Measurements from ENCODE around the gene RIMS3. TPM values are rescaled to one million over a fixed set of nuclear protein-coding genes. Genes with fewer than 3 reads are reported as not detected.

Gene RIMS3
- total RNA-seq: under 0.01 and 0.09 TPM in 2 replicates

DNA sequence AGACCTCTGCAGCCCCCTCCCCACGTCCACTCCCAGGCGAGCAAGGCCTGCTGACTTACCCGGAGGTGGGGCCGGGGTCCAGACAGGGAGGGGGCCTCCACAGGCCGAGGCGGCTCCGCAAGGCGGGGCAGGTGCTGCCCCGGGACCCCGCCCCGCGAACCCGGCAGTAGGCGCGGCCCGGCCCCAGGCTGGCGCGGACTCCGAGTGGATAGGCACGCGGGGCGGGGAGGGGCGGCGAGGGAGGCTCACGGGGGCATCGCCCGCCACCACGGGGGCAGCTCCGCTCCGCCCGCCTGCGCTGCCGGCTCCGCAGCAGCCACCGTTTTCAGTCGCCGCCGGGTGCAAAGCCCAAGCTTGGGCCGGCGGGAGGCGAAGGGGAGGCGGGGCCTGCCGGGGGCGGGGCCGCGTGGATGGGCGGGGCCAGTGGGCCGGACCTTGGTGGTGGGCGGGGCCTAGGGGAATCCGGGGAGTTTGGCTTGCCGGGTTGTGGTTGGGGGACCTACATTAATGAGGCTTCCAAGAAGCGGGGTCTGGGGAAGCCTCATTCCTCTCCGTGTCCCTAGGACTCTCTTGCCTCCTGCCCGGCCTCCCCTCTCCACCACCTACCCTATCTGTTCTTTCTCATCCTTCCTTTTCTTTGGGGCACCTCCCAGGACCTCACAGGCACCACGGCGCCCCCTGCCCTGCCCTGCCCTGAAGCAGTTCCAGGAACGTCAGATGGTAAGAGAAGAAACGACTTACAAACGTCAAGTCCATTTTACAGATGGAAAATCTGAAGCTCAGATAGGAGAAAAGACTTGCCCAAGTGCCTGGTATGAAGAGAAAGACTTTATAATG, at the start of gene RIMS3:
Gene RIMS3, minus strand, starts transcription at position 348 of the 837 bp plus-strand sequence. CDS start 23,757 bp downstream, outside the sequence.

DNA sequence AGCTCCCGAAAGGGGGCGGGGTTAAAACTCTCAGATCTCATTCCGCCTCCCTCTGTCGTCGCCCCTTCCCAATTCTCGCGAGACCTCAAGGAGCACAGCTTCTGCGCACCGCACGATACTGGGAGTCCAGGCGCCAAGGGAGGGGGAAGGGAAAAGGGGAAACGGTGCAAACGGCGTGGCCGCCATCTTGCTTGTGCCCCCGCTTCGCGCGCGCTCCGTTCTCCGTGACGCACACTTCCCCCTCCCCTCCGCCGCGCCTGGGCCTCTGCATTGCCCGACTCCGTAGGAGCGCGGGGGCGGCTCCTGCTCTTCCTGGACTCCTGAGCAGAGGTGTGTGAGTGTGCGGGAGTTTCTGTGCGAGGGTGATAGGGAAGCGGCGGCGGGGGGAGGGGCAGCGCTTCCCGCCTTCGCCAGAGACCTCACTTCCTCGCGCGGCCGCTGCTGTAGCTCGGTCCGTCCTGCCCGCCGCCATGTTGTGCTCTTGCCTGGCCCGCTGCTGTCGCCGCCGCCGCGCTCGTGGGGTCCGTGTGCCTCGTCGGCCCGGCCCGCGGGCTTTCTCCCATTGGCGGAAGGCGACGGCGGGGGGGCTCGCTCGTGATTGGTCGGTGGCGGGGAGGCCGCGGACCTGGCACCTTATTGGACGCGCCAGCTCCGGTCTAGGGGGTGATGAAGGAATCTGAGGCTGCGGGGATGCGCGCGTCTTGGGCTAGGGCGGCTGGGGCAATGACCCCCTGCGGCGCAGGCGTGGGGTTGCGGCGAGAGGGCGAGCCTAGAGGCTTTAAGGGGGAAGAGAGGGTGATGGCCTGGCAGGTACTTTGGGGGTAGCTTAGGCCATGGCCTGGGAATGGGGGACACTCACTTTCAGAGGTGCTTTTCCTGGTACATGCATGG, 26.3 kb upstream of the RIMS3 start, which contains the start of gene NFYC:
Gene NFYC, plus strand, starts transcription at position 167 of the 891 bp plus-strand sequence. CDS start 47,140 bp downstream, outside the sequence.

Other genes starting within 250 kb of the RIMS3 start
- gene ZFP69B, start 215.2 kb downstream of the RIMS3 start, total RNA-seq: 3.9 and 8.2 TPM in 2 replicates
- gene ZFP69, start 188.4 kb downstream of the RIMS3 start, total RNA-seq: 3.0 and 3.7 TPM in 2 replicates
- gene EXO5, start 156.9 kb downstream of the RIMS3 start, total RNA-seq: 5.9 and 9.6 TPM in 2 replicates
- 3.8 and 6.2 TPM in 2 replicates for gene ZNF684, start 134.0 kb downstream of the RIMS3 start, total RNA-seq
- 13.4 and 22.4 TPM in 2 replicates for gene NFYC, start 26.0 kb upstream of the RIMS3 start, total RNA-seq
- gene KCNQ4, start 118.1 kb upstream of the RIMS3 start, total RNA-seq: not detected in 2 replicates
- gene CITED4, start 196.7 kb upstream of the RIMS3 start, total RNA-seq: 0.89 and 2.7 TPM in 2 replicates

Measured in smooth muscle cell of the umbilical artery (primary cell).